Adrenal gland (tissue), 12 donors: Measurements from ENCODE around the gene HIBADH. TPM values are rescaled to one million over a fixed set of nuclear protein-coding genes. Genes with fewer than 3 reads are reported as not detected.
"Not testable (repeated sequence)": the region's sequence is repeated elsewhere in the genome, so short reads cannot be mapped to it uniquely, and the experiment has no call there.

Experiments
- DNase-seq, 7 donors: peaks; one replicate each; pipeline ENCODE4 v3.0.0-alpha.2; 2019 to 2020
- H3K27ac ChIP-seq, 5 donors: fragments of 200-600 bp; sonication (generic) in 4 of 5; 1 replicate in 3 of 5; 2 replicates in 2 of 5; pipeline versions ENCODE4 v1.5.1 to v1.8.0; 2016 to 2020; ENCODE audit warnings: mild to moderate bottlenecking in 1 of 5
- H3K27me3 ChIP-seq: fragments of 200-600 bp; 2 replicates; pipeline ENCODE4 v1.8.0; 2021
- H3K36me3 ChIP-seq, 2 donors: fragments of 200-600 bp; replicated peaks in 1 of 2; 1 replicate in 1 of 2; 2 replicates in 1 of 2; pipeline versions ENCODE4 v1.5.1 to v1.8.0; 2018 to 2022
- H3K4me1 ChIP-seq, 2 donors: fragments of 200-600 bp; replicated peaks in 1 of 2; 1 replicate in 1 of 2; 2 replicates in 1 of 2; pipeline versions ENCODE4 v1.5.1 to v1.8.0; 2018 to 2021
- H3K4me3 ChIP-seq, 4 donors: fragments of 200-600 bp; sonication (generic) in 3 of 4; one replicate each; pipeline ENCODE4 v1.5.1; 2016 to 2018
- H3K9me3 ChIP-seq, 3 donors: fragments of 200-600 bp; sonication (generic) in 1 of 3; replicated peaks in 1 of 3; 1 replicate in 2 of 3; 2 replicates in 1 of 3; pipeline versions ENCODE4 v1.5.1 to v1.8.0; 2016 to 2021
- CTCF ChIP-seq, 6 experiments: fragments of 450-650 bp in 4 of 6; fragments of 200-600 bp in 2 of 6; sonication (generic) in 1 of 6; IDR thresholded peaks; 1 replicate in 5 of 6; 2 replicates in 1 of 6; pipeline versions ENCODE4 v1.5.1 to v1.8.0; 2016 to 2021; ENCODE audit warnings: antibody characterized with exemption in 6 of 6, mild to moderate bottlenecking in 2 of 6, moderate library complexity in 1 of 6
- POLR2A ChIP-seq, 2 donors: fragments of 450-650 bp; IDR thresholded peaks; one replicate each; pipeline ENCODE4 v1.6.1; 2017; ENCODE audit warnings: antibody characterized with exemption in 2 of 2, mild to moderate bottlenecking in 2 of 2, moderate library complexity in 1 of 2
- WGBS, 4 donors: extraction: QIAGEN DNeasy Blood & Tissue Kit in 2 of 4; methylation state at CpG; one replicate each; pipeline versions ENCODE4 v1.1.5 to v1.1.7; 2013 to 2017; 5-methylcytosine and 5-hydroxymethylcytosine counted together
- intact Hi-C, 2 donors: fragments of 100-400 bp; cut with DNase I; formaldehyde crosslinking; loops; one replicate each; pipeline versions ENCODE4 v1.14.1 to v1.15.0; 2022 to 2023
- polyA plus RNA-seq, 3 donors: library from polyadenylated mRNA; stranded (reverse); fragments of 200-250 nt in 2 of 3; fragments of 350-450 nt in 1 of 3; fragmentation: Illumina TruSeq in 1 of 3; extraction: RNeasy Lipid Tissue Mini Kit (QIAGEN cat#74804) in 1 of 3; gene quantifications; one replicate each; pipeline ENCODE4 v1.2.3, GENCODE V29; 2013 to 2014
- total RNA-seq, 9 donors: library from RNA; depleted of rRNA in 4 of 9; stranded (reverse); fragments of >200 nt in 4 of 9; fragments of 120-200 nt in 1 of 9; fragmentation: NEBNext Ultra II Directional in 1 of 9; extraction: Animal tissue kit (Norgen Biotek cat#: 25700) in 1 of 9; gene quantifications; one replicate each; pipeline versions ENCODE4 v1.1.0 to v1.2.4, GENCODE V29; 2013 to 2023
- donor health status: healthy with polysubstance abuse.
- donor health status: Bipolar disorder and iron deficiency.
- donor health status: DM: yes; HTN: yes; CAD: no.
- donor health status: DM: no; HTN: no; CAD: no.
- donor health status: DM: no; HTN: no; CAD: no.
- donor health status: DM: yes; HTN: yes; CAD: no.

HIBADH gene
- total and polyA plus RNA-seq, 12 donors = 42.9 to 227 (median 130) TPM

GRCh38 chr7:27515933-27516332, 146.8 kb downstream of the HIBADH start:
- H3K4me1 ChIP-seq = peaks cover 3 to 19% of the 10 kb centered on the region in 2 donors
- H3K9me3 ChIP-seq = no peaks in the 10 kb centered on the region
- intact Hi-C loops = no loop called here
- no peak overlapping the region for H3K27ac ChIP-seq
- no peaks in the 10 kb centered on the region for H3K36me3 ChIP-seq
- no peaks in the 10 kb centered on the region for H3K27me3 ChIP-seq
- DNase-seq = no peak
- WGBS, 4 donors = 90 to 97% (median 94%) methylated on average over 4 of the region's 4 CpGs
- H3K4me3 ChIP-seq = no peak overlapping the region
- TF ChIP-seq CTCF (IDR thresholded peaks at IDR 0.05) (no peak), POLR2A (IDR thresholded peaks at IDR 0.05) (no peak)

- no peak for DNase-seq
- intact Hi-C loops = no loop called here
- WGBS, 4 donors = 63 to 67% (median 65%) methylated on average over 5 of the region's 5 CpGs
- H3K4me3 ChIP-seq = no peak overlapping the region
- H3K9me3 ChIP-seq = no peaks in the 10 kb centered on the region
- no peak overlapping the region for H3K27ac ChIP-seq
- TF ChIP-seq CTCF (IDR thresholded peaks at IDR 0.05) (no peak), POLR2A (IDR thresholded peaks at IDR 0.05) (no peak)
- no peaks in the 10 kb centered on the region for H3K36me3 ChIP-seq
- H3K27me3 ChIP-seq = no peaks in the 10 kb centered on the region
- H3K4me1 ChIP-seq = peaks cover 3 to 19% of the 10 kb centered on the region in 2 donors
Measured at GRCh38 chr7:27514861-27515260, 147.8 kb downstream of the HIBADH start.

- intact Hi-C loops = no loop called here
- H3K27ac ChIP-seq = no peak overlapping the region
- no peaks in the 10 kb centered on the region for H3K9me3 ChIP-seq
- peaks cover 0 to 16% of the 10 kb centered on the region in 2 donors for H3K4me1 ChIP-seq
- no peak overlapping the region for H3K4me3 ChIP-seq
- H3K36me3 ChIP-seq = no peaks in the 10 kb centered on the region
- 33 to 68% (median 54%) methylated on average over 1 of the region's 1 CpG for WGBS, 4 donors
- H3K27me3 ChIP-seq = no peaks in the 10 kb centered on the region
- TF ChIP-seq CTCF (IDR thresholded peaks at IDR 0.05) (no peak), POLR2A (IDR thresholded peaks at IDR 0.05) (no peak)
- DNase-seq = no peak
Measured at GRCh38 chr7:27513885-27514284, 148.8 kb downstream of the HIBADH start.

DNA sequence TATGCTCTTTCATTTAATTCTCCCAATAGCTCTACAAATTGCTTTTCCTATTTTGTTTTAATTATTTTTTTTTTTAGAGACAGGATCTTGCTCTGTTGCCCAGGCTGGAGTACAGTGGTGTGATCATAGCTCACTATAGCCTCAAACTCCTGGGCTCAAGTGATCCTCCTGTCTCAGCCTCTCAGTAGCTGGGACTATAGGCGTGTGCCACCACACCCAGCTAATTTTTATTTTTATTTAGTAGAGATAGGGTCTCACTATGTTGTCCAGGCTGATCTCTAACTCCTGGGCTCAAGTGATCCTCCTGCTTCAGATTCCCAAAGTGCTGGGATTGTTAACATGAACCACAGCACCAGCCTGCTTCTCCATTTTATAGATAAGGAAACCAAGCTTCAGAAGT, 151.3 kb downstream of the HIBADH start:
- H3K27me3 ChIP-seq, H3K4me3 ChIP-seq, intact Hi-C loops, H3K36me3 ChIP-seq, H3K9me3 ChIP-seq, H3K4me1 ChIP-seq, H3K27ac ChIP-seq, DNase-seq: not testable (repeated sequence)
- WGBS, 4 donors = 90 to 100% (median 98%) methylated on average over 1 of the region's 1 CpG

GRCh38 chr7:27510541-27510940, 152.1 kb downstream of the HIBADH start:
- Histone ChIP-seq H3K36me3 (no peaks in the 10 kb centered on the region), H3K4me3 (no peak overlapping the region), H3K4me1 (peaks cover 0 to 3% of the 10 kb centered on the region in 2 donors), H3K9me3 (no peaks in the 10 kb centered on the region), H3K27ac (no peak overlapping the region), H3K27me3 (no peaks in the 10 kb centered on the region)
- 82 to 92% (median 88%) methylated on average over 2 of the region's 2 CpGs for WGBS, 4 donors
- TF ChIP-seq POLR2A (IDR thresholded peaks at IDR 0.05) = no peak
- TF ChIP-seq CTCF (IDR thresholded peaks at IDR 0.05) = no peak
- no peak for DNase-seq
- intact Hi-C loops = no loop called here

GRCh38 chr7:27501879-27502278, 160.8 kb downstream of the HIBADH start:
- H3K36me3 ChIP-seq, H3K4me3 ChIP-seq, H3K4me1 ChIP-seq, H3K27ac ChIP-seq, H3K27me3 ChIP-seq, intact Hi-C loops, H3K9me3 ChIP-seq, DNase-seq: not testable (repeated sequence)
- 91 to 96% (median 94%) methylated on average over 2 of the region's 2 CpGs for WGBS, 4 donors
